Activated T-cell treated with anti-CD3 and anti-CD28 coated beads, Interleukin-2, amount 50 U/mL, for 48 hours (primary cell): ENCODE data around the gene BEST4.
"Not testable (repeated sequence)": the region's sequence is repeated elsewhere in the genome, so short reads cannot be mapped to it uniquely, and the experiment has no call there.

Experiments used
- DNase-seq, 2 experiments: peaks; one replicate each; pipeline ENCODE4 v3.0.0-alpha.2; 2020

Gene BEST4

DNA sequence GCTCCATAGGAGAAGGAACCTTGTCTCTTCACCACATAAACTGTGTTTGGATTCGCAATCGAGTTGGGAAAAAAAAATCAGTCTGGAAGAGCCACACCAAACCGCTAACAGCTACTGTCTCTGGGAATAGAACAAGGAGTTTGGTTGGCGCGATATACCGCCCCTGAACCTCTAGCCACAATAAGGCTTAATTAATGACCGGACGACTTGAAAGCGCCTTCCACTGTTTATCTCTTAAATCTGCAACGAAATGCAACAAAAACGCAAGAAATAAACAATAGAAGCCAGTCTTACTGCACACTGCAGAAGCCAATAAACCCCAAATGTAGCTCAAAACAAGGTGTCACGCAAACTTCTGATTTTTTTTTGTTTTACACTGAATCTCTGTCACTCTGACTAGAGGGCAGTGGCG lies 31.2 kb upstream of the BEST4 start:
- no peak for DNase-seq

GRCh38 chr1:44817771-44818495 lies 30.0 kb upstream of the BEST4 start:
- DNase-seq = no peak

- no peak for DNase-seq
These were observed 29.3 kb upstream of the BEST4 start for GRCh38 chr1:44817307-44817706.

DNA sequence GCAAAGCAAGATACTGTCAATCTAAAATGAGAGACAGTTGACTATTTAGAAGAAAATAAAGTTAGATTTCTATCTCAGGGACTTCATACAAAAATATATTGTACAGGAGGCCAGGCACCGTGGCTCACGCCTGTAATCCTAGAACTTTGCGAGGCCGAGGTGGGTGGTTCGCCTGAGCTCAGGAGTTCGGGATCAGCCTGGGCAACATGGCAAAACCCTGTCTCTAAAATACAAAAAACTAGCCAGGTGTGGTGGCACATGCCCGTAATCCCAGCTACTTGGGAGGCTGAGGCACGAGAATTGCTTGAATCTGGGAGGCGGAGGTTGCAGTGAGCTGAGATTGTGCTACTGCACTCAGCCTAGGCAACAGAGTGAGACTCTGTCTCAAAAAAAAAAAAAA lies 28.0 kb upstream of the BEST4 start:
- DNase-seq = not testable (repeated sequence)

- DNase-seq = peak in 1 of 2 experiments; percentile 36
These were observed 25.0 kb upstream of the BEST4 start for GRCh38 chr1:44812822-44813543.

DNA sequence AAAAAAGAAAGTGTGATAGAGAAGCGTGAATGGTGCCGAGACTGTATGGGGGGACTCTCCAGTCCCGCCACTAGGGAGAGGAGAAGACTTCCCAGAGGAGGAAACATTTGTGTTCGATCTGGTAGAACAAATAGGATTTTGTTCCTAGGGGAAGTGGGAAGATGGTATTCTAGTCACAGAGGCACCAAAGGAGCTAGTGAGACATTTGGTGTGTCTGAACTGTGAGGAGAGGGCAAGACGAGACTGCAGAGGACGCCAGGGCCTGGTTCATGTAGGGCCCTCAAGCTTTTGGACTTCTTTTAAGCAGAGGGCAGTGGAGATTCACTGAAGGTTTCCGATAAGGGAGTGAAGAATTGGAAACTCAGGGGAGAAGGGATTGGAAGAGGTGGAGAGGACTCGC lies 23.3 kb upstream of the BEST4 start:
- no peak for DNase-seq

GRCh38 chr1:44810762-44811105 lies 22.8 kb upstream of the BEST4 start:
- not testable (repeated sequence) for DNase-seq

DNA sequence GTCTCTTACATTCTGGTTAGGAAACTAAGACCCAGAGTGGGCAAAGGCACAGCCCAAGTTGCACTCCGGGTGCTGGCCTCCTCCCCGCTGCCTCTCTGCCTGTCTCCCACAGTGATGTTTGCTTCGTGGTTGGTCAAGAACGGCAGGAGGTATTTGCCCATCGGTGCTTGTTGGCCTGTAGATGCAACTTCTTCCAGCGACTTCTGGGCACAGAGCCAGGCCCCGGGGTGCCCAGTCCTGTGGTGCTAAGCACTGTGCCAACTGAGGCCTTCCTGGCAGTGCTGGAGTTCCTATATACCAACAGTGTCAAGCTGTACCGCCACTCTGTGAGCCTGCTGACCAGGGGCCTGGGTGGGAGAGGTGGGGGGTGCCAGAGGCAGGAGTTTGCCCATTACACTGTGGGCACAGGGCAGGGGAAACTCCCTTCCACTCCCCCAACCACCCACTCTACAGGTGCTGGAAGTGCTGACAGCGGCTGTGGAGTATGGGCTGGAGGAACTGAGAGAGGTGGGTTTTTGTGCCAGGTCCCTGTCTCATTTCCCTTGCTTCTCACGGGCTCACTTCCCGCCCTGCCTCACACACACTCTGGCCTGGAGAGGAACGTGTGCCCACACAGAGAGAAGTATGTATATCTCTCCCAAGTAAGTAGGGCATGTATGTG lies 22.3 kb upstream of the BEST4 start:
- DNase-seq = peak; percentile 64 to 66

DNA sequence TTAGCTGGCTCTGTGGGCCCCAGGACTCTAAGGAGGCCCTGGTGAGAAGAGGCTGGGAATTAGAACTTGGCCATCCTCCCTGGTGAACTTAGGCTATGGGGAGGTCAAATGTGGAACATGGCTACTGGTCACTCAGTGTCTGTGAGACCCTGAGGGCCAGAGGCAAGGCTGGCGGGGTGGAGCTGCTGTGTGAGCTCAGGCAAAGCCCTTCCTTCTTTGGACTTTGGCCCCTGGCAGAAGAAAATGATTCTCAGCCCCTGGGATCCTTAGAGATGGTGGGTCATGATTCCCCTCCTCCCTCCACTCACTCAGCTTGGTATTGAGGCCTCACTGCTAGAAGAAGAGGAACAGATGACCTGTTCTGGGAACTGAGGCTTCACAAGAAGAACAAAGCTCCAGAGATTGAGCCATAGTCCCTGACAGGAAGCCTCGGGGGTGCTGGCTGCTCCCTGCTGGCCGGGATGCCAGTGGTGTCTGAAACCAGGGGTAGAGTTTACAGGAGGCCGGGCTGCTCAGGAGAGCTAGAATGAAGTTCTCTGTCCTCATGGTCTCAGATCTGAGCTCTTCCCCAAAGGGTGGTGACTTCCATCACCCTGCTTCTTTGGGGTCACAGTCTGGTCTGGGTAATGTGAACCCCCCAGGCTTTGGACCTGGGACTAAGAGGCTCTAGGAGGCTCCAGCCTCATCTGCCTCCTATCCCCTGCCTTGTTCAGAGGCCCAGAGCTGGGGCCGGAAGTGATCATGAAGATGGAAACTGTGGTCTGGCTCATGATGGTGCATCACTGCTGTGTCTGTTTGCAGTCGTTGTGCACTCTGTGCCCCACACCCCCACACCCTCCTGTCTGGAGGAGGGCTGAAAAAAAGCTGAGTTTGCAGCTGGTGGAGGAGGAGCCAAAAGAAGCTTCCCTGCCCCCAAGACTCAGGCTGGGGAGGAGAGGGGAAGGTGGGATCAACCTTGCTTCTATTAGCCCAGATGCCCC lies 21.3 kb upstream of the BEST4 start:
- DNase-seq = peak; percentile 88 to 90

DNA sequence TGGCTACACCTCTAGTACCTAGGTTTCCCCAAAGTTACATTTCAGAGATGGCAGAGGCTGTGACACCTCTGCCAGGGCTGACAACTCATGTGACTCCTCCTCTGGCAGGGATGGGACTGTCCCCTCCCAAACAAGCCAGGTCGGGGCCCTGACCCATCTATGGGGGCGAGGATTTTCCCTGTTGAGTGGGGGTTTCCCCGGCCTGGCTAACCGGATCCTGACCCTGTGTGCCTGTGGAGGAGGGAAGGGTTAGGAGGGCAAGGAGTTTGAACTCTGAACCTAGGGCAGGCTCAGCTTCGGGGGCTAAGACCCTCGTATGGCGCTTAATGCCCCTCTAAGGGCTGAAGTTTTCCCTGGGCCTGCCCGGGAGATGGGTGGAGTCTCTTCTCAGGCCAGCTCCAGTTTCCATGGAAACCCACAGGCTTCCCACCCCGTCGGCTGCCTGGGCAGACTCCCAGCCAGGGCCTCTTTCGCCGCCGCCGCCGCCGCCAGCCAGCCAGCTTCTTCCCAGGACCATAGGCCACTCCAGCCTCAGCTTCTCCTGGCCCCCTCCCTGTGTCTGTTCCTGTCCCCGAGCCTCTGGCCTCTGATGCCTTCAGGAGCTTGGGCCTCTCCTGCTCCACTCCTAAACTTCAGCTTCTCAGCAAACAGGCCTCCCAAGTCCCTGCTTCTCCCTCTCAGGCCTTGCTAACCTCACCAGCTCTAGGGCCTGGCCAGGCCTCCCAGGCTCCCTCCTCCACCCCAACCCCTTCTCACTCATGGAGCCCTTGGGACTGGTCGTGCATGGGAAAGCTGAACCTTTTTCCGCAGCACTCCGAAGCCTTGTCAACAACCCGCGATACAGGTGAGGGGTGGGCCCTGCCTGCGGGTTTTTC lies 20.3 kb upstream of the BEST4 start, which contains the start of gene BTBD19:
BTBD19 (plus strand) TSS at position 461 of the 875 bp plus-strand sequence; CDS start at position 759, 298 bp downstream.
- DNase-seq = peak; percentile 89 to 90

DNA sequence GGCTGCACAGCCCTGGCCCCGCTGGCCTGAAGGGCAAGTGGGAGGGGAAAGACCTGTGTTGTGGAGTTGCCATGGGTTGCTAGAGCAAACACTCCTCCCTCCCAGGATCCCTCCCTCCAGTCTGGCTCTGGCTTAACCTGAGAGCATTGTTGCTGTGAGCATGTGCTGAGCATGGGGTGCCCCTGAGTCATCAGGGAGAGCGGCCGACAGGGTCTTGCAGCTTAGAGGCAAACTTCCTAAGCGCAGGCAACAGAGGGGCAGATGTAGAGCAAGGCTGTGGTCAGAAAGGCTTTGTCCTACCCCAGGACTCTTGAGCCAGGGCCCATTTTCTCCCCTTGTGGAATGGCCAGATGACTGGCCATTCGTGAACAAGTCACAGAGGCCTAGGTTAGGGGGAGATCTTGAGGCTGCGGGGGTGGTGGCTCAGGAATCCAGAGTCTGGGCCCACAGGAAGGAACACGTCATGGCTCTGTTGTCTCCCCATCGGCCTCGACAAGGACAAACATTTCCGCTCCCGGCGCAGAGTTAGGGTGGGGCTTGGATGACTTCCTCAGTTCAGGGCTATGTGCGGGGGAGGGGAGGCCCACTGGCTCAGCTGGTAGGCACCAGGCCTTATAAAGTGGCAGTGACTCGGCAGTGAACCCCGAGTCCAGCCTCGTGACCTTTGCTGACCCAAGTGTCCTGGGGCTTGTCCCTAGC lies 19.5 kb upstream of the BEST4 start:
- DNase-seq = peak; percentile 93 to 94

- DNase-seq = no peak
These were observed 18.9 kb upstream of the BEST4 start, which contains the start of gene DYNLT4 for GRCh38 chr1:44806704-44807363. DYNLT4 (minus strand) TSS chr1:44807351; CDS start chr1:44806668, 683 bp downstream.

- DNase-seq = no peak
These were observed 18.2 kb upstream of the BEST4 start for GRCh38 chr1:44806025-44806703.

- DNase-seq = peak in 1 of 2 experiments; percentile 29
These were observed 17.5 kb upstream of the BEST4 start for GRCh38 chr1:44805311-44806024.

DNA sequence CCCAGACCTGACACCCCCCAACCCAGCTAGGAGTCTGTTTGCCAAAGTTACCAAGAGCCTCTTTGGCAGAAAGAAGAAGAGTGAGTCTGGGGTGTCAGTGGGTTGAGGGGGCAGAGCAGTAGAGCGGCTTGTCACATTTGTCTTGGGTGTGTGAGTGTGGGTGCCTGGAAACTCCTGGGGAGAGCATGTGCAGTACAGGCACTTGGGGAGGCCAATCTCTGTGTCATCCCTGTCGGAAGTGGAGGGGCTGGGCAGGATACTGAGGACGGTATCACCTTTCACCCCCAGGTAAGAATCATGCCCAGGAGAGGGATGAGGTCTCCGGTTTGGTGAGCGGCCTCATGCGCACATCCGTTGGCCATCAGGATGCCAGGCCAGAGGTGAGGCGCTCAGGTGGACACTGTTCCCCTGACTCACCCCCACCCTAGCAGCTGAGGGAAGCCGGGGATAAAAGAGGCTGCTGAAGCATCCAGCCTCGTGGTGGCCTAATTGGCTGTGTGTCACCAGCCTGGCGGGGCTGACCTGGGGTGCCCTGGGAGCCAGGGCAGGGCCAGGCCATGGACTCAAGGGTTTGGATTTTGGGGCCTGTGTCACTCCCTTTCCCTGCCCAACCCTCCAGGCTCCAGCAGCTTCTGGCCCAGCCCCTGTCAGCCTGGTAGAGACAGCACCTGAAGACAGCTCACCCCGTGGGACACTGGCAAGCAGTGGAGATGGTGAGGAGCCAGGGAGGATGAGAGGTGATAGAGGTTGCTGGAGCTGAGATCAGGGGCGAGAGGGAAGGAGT lies 15.5 kb upstream of the BEST4 start:
- no peak for DNase-seq

GRCh38 chr1:44803062-44803311 lies 15.0 kb upstream of the BEST4 start:
- DNase-seq = no peak

- DNase-seq = no peak
These were observed 14.5 kb upstream of the BEST4 start for GRCh38 chr1:44802306-44803061.
